NB4 (cell line): ENCODE measurements around the gene SGCD.

Source experiments
- MYC ChIP-seq: IDR thresholded peaks from 2 replicates; pipeline ENCODE4 v1.6.1; 2011; ENCODE audit warnings: low read depth, low read length
- POLR2A ChIP-seq: IDR thresholded peaks from 2 replicates; pipeline ENCODE4 v1.6.1; 2011; ENCODE audit warnings: mild to moderate bottlenecking; ENCODE audit not compliant: insufficient read length; ENCODE audit errors: extremely low read depth
- TF ChIP-seq, protein P1 (sequence below): IDR thresholded peaks from one replicate; pipeline ENCODE4 v1.5.1; 2012; ENCODE audit warnings: low read depth, low read length

DNA sequence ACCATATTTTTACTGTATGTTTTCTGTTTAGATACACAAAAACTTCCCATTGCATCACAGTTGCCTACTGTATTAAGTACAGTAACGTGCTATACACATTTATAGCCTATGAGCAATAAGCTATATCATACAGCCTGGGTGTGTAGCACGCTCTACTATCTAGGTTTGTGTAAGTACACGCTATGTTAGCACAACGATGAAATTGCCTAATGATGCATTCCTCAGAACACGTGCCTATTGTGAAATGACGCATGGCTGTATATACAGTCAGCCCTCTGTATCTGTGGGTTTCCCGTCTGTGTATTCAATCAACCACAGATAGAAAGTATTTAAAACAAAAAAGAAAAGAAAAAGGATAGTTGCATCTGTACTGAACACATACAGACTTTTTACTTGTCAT is 64.2 kb downstream of the SGCD start:
- TF ChIP-seq, protein P1, sequence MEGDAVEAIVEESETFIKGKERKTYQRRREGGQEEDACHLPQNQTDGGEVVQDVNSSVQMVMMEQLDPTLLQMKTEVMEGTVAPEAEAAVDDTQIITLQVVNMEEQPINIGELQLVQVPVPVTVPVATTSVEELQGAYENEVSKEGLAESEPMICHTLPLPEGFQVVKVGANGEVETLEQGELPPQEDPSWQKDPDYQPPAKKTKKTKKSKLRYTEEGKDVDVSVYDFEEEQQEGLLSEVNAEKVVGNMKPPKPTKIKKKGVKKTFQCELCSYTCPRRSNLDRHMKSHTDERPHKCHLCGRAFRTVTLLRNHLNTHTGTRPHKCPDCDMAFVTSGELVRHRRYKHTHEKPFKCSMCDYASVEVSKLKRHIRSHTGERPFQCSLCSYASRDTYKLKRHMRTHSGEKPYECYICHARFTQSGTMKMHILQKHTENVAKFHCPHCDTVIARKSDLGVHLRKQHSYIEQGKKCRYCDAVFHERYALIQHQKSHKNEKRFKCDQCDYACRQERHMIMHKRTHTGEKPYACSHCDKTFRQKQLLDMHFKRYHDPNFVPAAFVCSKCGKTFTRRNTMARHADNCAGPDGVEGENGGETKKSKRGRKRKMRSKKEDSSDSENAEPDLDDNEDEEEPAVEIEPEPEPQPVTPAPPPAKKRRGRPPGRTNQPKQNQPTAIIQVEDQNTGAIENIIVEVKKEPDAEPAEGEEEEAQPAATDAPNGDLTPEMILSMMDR = no peak
- TF ChIP-seq POLR2A (no peak), MYC (peak; percentile 66)
